ENCODE results near the gene PKNOX2.

Gene PKNOX2

DNA sequence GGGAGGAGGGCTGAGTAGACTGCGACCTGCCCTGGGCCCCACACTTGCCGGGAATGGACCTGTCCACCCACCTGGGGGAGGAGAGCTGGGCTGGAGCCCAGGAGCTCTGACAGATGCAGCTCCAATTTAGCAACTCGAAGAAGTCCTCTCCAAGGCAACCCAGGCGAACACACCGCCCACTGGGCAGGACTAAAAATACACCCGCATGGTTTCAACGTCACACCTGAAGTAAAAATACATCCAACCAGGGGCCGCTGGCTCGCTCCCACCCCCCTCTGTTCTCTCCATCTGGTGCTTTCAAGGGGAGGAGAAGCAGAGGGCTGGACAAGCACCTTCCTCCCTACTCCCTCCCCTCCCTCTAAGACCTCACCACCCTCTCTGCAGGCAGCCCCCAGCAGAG, 211.6 kb downstream of the PKNOX2 start:
- DNase-seq (ENCODE audit: low read depth in 4 of 4, low spot score in 1 of 4), result no peak

DNA sequence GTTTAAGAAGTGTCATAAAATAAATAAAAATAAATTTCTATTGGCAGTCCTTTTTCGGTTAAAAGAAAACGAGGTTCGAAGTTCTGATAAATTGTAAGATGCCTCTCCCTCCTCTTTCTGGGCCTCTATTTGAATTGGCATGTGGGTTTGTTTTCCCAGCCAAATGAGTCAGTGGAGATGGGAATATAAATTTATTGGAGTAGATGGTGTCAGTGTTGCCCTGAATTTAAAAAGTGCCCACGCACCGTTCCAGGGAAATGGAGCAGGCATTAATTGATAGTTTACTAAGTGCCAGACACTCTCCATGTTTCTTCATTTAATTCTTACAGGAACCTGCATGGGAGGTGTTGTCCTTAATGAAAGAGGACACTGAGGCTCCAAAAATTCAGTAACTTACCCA, 212.3 kb downstream of the PKNOX2 start:
- no peak for DNase-seq (ENCODE audit: low read depth in 4 of 4, low spot score in 1 of 4)

DNA sequence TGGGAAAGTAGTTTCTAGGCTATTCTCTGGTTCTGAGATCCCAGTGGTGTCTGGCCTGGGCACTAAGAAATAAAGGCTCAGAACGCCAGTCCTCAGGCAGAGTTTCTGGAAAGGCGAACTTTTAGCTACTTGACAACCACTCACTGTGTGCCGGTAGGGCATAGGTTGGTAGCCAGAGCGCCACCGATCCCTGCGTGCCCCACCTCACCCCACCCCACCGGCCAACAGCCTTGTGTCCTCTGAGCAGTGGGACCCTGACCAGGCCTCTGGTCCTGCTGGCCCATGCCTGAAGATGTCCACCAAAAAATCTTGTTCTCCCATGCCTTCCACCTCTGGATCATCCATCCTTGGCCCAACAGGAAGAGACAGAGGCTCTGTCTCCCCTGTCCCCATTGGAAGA, 213.5 kb downstream of the PKNOX2 start:
- DNase-seq (ENCODE audit: low read depth in 4 of 4, low spot score in 1 of 4), result no peak

DNA sequence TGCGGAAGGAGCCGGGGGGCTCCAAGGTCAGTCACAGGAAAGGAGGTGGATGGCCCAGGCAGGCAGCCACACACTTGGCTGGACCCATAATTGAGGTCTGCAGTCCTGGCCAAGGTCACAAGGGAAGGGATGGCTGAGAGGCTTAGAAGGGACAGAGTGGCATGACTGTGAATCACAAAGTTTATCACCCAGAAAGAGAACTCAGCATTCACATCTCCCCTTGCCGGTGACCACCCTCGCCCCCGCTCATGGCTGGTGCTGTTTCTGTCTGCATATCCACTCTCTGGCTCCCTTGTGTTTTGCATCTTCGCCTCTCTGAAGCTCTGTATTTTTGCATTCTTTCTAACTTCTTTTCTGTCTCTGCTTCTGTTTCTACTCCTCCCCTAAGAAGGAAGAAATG, 214.0 kb downstream of the PKNOX2 start:
- DNase-seq (ENCODE audit: low read depth in 4 of 4, low spot score in 1 of 4), result no peak

DNA sequence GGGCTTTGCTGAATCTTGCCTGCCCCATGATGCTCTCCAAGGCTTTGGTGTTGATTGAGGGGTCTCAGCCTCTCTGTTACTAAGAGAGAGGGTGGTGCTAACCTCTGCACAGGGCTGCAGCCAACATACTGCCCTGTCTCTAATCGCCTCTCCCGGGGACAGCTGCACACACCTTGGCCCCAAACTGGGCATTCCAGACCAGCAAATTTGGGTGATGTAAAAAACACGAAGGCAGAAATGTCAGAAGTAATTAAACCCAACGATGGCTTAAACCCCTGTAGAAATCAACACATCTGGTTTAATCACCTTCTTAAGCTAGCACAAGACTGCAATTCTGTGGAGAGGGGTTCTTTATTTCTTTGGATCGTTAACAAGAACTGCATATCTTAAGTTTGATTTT, 215.0 kb downstream of the PKNOX2 start:
- DNase-seq (ENCODE audit: low read depth in 4 of 4, low spot score in 1 of 4), result no peak

DNA sequence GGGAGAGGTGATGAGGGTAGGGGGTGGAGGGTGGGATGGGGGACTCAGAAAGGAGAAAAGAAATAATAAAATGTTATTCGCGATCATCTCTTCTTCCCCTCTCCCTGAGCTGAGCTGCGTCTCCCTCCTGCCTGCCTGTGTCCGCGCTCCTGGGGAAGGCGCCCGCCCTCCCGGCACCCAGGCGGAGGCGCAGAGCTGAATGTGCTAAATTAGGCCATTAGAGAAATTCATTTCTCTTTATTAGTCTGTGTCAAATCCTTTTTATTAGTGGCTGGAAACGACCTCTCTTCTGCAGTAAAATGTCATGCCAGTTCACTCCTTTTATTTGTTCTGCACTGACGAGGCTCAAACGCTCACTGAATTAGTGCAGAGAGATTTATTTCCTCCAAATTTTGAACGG, 215.4 kb downstream of the PKNOX2 start:
- no peak for DNase-seq (ENCODE audit: low read depth in 4 of 4, low spot score in 1 of 4)

DNA sequence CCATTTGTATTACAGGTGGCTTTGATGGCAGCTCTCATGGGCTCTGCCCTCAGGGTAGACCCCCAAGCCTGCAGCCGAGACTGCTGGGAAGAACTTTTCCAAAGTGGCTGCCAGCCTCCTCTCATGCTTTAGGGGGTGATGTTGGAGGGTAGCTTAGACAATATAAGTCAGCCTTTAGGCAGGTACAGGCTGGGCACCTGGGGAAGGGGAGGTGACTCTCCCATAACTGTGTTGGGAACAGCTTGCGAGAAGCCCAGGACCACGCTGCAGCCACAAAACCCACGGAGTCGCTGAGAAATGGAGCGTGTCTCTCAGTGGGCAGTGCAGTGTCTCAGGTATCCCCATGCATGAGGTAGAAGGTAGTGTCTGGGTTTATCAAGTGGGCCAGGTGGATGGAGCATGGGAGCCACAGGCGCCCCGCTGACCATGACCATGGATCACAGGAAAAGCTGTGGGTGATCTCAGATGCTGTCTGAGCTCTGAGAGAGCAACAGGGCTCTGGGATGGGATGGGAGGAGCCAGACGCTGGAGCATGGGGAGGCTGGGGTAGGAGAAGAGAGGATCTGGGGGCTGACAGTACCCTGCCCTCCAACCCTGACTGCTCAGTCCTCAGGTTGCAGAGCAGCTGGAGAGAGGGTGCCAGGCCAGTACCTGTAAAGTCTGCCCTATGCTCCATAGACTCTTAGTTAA, 216.3 kb downstream of the PKNOX2 start:
- no peak for DNase-seq (ENCODE audit: low read depth in 4 of 4, low spot score in 1 of 4)

DNA sequence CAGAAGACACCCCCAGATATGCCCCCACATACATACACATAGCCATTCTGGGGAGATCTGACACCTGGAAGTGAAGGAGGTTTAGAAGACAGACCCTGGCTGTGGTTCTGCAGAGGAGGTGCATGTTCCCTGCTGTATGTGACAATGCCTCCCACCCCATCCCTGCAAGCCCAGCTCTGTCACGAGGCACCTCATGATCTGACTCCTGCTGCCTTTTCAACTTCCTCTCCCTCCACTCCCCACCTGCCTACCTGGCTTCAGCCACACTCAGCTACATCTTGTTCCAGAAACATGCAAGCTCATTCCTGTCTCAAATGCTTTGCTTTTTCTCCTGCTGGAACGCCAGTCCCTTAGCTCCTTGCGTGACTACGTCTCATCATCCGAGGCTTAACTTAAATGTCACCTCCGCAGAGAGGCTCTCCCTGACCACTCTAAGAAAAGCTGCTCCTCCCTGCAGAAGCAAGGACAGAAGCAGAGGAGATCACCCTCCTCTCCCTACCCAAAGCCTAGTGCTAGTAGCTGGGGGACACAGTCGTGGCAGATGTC, 217.0 kb downstream of the PKNOX2 start:
- DNase-seq (ENCODE audit: low read depth in 4 of 4, low spot score in 1 of 4), result no peak

DNA sequence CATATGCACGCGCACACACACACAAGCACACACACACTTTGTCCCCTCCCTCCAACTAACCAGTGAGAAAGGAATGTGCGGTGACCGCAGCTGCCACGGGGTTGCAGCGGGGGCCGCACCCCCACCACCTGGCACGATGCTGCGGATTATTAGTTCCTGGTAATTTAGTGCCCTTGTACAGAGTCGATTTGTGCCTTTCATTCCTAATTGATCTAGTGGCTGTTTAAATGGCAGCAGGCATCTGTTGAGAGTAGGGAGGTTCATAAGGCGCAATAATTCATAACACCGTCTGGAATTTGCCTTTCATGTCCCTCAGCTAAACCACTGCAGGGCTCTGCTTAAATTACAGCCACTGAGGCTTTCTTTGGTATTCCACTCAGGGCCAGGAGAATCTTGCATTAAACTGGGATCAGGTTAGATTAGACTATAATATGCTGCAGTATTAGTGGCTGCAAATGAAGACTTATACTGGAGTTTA, 217.8 kb downstream of the PKNOX2 start:
- DNase-seq (ENCODE audit: low read depth in 4 of 4, low spot score in 1 of 4), result no peak

DNA sequence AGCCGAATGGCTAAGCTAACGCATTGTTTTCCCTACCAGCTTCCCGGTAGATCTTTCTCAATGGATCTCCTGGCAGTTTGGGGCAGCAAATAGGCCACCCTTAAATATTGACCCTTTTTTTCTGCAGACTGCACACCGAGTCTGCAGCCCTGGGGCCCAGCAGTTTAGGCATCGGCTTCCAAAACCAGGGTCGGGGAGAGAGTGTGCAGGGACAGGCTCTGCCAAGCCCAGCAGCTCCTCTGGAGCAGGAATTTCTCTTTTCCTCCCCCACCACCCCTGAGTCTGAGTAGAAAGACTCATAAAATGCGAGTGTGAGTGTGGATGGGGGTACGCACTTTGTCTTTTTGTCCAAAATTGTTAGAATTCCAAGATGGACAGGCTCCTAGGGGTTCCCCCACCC, 218.3 kb downstream of the PKNOX2 start:
- no peak for DNase-seq (ENCODE audit: low read depth in 4 of 4, low spot score in 1 of 4)

DNA sequence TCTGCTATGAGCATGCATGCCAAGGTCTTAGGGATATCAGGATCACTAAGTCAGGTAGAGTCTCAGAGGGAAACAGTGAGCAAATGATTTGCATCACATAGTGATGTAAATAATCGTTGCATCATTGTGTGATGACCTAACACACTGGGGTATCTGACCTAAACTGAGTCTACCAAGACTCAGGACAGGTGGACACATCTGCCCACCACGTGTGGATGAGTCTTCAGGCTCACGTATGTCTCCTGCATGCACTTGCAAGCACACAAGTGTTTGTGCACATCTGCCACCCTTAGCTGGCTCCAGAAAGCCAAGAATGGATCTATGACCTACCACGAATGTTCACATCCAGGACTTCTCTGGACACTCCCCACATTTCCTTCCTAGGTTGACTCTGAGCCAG, 220.3 kb downstream of the PKNOX2 start:
- no peak for DNase-seq (ENCODE audit: low read depth in 4 of 4, low spot score in 1 of 4)

DNA sequence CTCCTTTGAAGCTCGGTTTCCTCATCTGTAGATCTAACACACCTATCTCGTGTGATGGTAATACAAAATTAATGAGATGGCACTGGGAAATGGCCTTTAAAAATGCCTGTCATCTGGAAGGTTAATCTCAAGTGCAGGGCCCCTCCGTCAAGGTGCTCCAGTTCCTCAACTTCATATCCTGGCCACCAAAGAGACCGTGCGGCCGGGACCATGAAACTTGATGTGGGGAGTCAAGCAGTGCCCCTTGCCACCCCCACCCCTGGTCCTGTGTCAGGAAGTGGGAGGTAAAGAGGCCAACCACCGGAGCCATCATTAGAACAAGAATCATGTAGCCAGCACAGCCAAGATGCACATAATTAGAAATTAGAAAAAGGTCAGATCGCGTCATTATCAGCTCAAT, 223.3 kb downstream of the PKNOX2 start:
- DNase-seq (ENCODE audit: low read depth in 4 of 4, low spot score in 1 of 4), result no peak

DNA sequence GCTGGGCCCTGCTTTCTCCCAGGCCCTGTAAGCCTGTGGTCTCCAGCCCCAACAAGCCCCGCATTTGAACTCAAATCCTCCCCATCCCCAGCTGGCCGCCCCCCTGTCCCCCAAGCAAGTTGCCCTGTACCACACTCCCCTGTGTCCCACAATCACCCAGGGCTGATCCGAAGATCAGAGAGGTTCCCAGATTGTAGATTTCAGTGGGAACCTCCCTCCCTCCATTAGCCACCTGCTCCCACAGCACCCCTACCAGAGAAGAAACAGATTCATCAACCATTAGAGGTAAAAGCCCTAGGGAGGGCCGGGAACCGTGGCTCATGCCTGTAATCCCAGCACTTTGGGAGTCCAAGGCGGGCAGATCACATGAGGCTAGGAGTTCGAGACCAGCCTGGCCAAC, 224.1 kb downstream of the PKNOX2 start:
- DNase-seq (ENCODE audit: low read depth in 4 of 4, low spot score in 1 of 4), result no peak

DNA sequence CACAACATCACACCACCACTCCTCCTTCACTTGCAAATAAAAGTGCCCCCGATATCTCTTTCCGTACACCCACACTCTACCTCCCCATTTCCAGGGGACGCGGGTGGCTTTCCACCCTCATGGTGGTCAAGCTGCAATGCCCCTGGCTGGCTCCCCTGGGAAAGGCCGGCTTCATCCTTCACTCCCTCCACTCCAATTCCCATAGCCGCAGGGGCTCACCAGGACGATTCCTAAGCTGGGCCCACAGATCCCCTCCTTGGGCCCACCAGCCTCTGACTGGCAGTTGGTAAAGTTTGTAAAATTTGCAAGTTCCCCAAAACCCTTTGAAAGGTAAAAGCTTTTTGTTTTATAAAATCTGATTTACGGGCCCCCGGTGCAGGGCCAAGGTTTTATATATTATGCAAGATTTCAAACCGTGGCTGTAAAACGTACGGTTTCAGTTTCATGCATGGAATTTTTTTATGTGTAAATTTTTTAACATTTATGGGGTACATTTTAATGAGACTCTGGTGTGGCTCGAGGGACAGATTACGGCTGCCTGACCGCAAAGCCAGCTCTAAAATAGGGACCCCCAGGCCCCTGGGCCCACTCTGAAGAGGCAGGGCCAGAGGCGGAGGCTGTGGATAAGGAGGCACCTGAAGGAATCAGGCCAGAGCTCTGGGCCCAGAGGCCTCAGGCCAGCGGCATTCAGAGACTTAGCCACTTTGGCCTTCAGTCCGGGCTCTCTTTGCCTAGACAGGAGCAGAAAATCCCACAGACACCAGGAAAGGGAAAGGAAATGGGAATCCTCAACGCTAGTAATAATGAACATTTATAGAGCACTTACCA, 225.0 kb downstream of the PKNOX2 start:
- DNase-seq (ENCODE audit: low read depth in 4 of 4, low spot score in 1 of 4), result no peak

DNA sequence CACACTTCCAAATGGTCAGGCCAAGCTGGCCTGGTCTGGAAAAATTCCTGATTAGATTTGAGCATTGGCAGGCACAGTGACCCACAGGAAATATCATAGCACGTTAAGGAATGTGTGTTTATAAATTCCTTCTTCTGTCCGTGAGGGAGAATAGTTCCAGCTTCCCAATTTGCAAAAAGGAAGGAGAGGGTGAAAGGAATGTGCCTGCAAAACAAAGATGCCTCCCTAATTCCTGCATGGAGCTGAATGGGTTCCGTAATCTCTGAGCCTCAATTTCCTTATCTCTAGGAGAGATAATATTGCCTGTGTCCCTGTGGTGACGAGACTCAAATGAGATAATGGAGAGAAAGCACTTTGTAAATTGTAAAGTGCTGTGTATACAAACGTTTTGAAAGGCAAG, 226.4 kb downstream of the PKNOX2 start:
- no peak for DNase-seq (ENCODE audit: low read depth in 4 of 4, low spot score in 1 of 4)

DNA sequence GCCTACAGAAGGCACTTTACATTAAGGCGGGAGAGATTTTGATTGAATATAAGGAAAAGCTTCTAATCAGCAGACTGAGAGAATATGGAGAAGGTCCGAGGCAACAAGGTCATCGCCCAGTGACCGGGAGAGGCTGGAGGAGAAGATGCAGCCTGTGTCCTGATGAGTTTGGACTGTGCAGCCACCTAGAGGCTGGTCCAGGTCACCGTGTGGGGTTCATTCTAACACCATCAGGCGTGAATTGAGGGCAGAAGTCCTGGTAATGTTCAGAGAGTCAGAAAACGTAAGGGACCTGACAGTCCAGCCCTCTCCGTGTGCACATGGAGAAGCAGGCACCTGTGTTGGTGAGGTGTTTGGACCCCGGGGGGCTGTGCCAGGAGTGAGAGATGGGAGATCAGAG, 228.8 kb downstream of the PKNOX2 start:
- DNase-seq (ENCODE audit: low read depth in 4 of 4, low spot score in 1 of 4), result no peak

DNA sequence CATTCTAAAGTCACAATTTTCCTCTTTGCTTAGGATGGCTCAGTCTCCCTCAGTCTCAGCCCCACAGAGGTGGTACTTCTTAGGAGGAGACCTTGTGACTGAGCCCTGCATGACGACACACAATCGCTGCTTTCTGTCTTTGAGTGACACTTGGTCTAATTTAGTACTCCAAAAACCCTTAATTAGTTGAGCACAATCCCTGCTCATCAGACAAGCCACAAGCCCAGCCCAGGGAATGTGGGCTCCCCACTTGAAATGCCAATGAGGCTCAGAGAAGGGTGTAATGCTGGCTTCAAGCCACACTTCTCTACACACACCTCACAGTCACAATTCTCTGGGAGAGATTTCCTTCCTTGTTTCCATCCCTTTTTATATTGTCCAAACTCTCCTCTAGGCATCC, 229.7 kb downstream of the PKNOX2 start:
- no peak for DNase-seq (ENCODE audit: low read depth in 4 of 4, low spot score in 1 of 4)

DNA sequence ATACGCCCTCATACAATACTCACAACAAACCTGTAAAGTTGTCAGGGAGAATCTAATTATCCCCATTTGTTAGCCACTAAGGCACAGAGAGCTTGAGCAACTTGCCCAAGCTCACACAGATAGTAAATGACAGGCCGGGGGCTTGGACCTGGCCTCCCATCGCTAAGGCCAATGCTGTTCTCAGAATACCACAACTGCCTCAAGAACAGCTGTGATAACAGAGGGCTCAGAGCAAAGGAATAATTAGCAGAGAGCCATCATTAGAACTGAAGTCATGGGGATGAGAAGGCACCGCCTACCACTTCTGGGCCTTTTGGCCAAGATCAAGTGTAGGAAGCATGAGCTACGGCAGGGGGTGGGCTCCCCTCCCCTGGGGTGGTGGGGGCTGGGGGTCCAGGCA, 232.9 kb downstream of the PKNOX2 start:
- no peak for DNase-seq (ENCODE audit: low read depth in 4 of 4, low spot score in 1 of 4)

DNA sequence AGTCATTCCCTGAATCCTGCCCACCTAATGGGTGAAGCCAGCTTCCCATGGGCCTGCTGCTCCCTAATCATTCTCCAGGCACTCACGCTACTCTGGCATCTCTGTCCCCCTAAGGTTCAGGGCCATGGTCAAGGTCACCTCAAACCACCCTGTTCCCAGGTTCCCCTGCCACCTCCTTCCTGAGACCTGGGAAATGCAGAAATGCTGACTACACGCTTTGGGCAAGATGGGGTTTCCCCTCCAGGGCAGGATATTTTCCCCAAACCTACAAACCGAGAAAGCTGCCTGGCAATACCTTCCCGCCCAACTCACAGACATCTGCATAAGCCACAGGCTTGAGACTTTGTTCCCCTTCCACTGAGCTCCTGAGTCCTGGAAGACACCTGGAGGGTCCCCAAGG, 233.9 kb downstream of the PKNOX2 start:
- DNase-seq (ENCODE audit: low read depth in 4 of 4, low spot score in 1 of 4), result no peak

DNA sequence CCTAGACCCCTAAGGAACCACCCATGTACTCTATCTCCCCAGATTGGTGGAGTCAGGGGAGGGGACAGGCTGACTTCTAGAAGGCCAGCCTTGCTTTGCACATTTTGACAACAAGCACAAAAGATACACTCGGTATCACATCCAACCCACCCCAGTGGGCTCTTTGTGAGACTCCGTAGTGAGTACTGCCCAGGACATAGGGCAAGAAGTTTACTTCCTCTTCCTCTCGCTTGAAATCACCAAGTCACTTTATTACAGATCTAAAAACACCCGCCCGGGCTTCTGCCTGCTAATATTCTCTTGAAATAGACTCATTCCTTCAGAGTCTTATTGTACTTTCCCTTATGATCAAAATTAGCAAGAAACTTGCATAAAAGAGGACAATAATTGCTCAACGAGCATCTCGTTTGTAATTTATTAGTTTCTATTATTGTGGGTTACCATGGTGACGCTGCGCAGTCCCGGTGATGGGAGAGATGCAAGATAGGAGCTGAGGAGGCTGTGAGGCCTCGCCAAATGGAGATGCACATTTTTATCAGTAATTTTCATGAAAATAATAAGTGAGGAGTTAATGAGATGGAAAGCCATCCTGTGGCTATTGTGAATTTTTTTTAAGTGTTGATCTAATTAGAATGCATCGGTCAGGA, 234.6 kb downstream of the PKNOX2 start:
- no peak for DNase-seq (ENCODE audit: low read depth in 4 of 4, low spot score in 1 of 4)

DNA sequence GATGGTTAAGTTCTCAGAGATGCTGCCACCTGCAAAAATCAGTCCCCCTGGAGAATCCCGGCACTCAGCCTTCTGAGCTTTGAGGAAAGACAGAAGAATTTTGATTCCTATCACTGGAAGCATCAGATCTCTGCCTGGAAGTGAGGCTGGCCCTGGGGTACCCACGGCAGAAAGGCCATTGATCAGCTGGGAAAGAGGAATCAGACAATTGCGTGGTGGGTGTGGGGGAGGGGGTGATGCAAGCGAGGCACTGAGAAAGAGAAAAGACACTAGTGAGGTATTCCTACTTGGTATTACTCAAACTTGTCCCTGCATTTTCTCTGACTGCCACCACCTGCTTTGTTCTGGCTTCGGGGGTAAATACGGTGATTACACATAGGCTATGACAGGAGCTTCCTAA, 235.4 kb downstream of the PKNOX2 start:
- no peak for DNase-seq (ENCODE audit: low read depth in 4 of 4, low spot score in 1 of 4)

DNA sequence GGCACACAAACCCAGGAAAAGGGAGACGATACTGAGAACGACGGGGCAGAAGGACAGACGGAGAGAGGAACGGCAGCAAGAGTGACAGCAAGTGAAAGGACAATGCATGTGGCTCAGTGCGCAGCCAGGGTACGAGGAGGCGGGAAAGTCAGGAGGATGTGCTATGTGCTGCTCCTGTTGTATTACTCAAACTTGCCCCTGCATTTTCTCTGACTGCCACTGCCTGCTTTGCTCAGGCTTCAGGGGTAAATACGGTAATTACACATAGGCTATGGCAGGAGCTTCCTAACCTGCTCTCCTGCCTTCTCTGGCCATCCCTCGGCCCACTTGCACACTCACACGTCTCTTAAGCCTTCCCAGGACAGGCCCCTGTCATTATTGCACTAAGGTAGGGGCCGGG, 236.7 kb downstream of the PKNOX2 start:
- DNase-seq (ENCODE audit: low read depth in 4 of 4, low spot score in 1 of 4), result no peak

All from stimulated activated CD4-positive, alpha-beta T cell treated with anti-CD3 and anti-CD28 coated beads, Interleukin-1b, Interleukin-23, amount 100 ng/mL, for 24 hours (primary cell).